ENCODE results near the gene TXNDC5. TPM values are rescaled to one million over a fixed set of nuclear protein-coding genes. Genes with fewer than 3 reads are reported as not detected.

Gene TXNDC5
- total RNA-seq, 1 donor from 2014 or later: 192 TPM

DNA sequence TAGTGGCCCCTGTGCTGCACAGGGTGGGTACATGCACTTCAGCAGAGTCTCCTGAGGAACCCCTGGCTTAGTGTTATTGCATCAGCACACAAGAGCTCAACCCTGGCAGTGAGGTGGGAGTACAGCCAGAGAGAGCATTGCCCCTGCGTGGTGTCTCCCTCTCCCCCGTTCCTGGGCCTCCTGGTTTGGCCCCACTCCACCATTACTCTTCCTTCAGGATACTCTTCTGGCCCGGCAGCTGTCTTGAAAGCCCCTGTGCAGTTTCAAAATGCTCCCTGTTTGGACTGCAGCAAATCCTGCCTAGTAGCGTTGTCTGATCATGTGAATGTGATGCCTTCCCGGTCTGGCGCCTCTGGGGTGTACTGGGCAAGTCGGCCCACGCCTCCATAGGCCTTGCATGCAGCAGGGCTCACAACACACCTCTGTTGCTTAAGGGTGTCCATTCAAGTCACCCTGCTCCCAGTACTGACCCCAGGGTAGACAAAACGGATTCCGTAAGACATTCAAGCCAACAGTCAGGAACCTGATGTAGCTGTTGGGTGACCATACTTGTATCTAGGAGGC, 32.1 kb downstream of the TXNDC5 start:
- intact Hi-C loops (cut with DNase I): no loop called here
- no peaks in the 10 kb centered on the region for H3K4me1 ChIP-seq
- no peak for DNase-seq (ENCODE audit: low spot score in 2 of 2)
- H3K9me3 ChIP-seq: no peaks in the 10 kb centered on the region
- no peak overlapping the region for H3K4me3 ChIP-seq
- peaks cover 25 to 32% of the 10 kb centered on the region in 2 donors for H3K36me3 ChIP-seq
- TF ChIP-seq CTCF (IDR thresholded peaks at IDR 0.05): no peak
- no peak overlapping the region for H3K27ac ChIP-seq
- no peaks in the 10 kb centered on the region for H3K27me3 ChIP-seq

GRCh38 chr6:7868926-7869325, 41.7 kb downstream of the TXNDC5 start:
- Histone ChIP-seq H3K4me3 (no peak overlapping the region), H3K27me3 (no peaks in the 10 kb centered on the region), H3K36me3 (no peaks in the 10 kb centered on the region), H3K4me1 (no peaks in the 10 kb centered on the region), H3K9me3 (no peaks in the 10 kb centered on the region), H3K27ac (no peak overlapping the region)
- no peak for DNase-seq (ENCODE audit: low spot score in 2 of 2)
- intact Hi-C loops (cut with DNase I): no loop called here
- TF ChIP-seq CTCF (IDR thresholded peaks at IDR 0.05): no peak

GRCh38 chr6:7866526-7866925, 44.1 kb downstream of the TXNDC5 start:
- no peaks in the 10 kb centered on the region for H3K4me1 ChIP-seq
- H3K27ac ChIP-seq: no peak overlapping the region
- TF ChIP-seq CTCF (IDR thresholded peaks at IDR 0.05): no peak
- H3K27me3 ChIP-seq: no peaks in the 10 kb centered on the region
- no peaks in the 10 kb centered on the region for H3K36me3 ChIP-seq
- no peaks in the 10 kb centered on the region for H3K9me3 ChIP-seq
- no peak overlapping the region for H3K4me3 ChIP-seq
- intact Hi-C loops (cut with DNase I): no loop called here
- no peak for DNase-seq (ENCODE audit: low spot score in 2 of 2)

GRCh38 chr6:7865781-7866180, 44.8 kb downstream of the TXNDC5 start:
- Histone ChIP-seq H3K27me3 (no peaks in the 10 kb centered on the region), H3K27ac (no peak overlapping the region), H3K9me3 (no peaks in the 10 kb centered on the region), H3K4me3 (no peak overlapping the region), H3K36me3 (no peaks in the 10 kb centered on the region), H3K4me1 (no peaks in the 10 kb centered on the region)
- no peak for TF ChIP-seq CTCF (IDR thresholded peaks at IDR 0.05)
- intact Hi-C loops (cut with DNase I): no loop called here
- no peak for DNase-seq (ENCODE audit: low spot score in 2 of 2)

DNA sequence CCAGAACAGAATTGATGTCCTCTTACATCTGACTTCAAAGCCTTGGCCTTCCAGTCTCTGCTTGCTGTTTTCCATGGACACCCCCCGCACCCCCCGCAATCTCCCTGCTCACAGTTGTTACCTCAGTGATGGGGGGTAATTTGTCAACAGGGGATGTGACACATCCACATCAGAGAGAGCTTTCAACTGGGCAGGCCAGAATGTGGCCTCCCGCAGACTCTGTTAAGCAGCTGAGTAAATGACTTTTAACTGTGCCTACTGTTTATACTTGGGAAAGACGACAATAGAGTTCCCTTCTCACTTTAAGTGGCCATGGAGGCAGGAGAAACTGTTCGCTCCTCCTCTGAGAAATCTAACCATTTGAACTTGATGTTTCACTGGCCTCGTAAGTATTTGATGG, 51.0 kb downstream of the TXNDC5 start:
- H3K27ac ChIP-seq: no peak overlapping the region
- DNase-seq (ENCODE audit: low spot score in 2 of 2): no peak
- no peak overlapping the region for H3K4me3 ChIP-seq
- no peaks in the 10 kb centered on the region for H3K36me3 ChIP-seq
- no peak for TF ChIP-seq CTCF (IDR thresholded peaks at IDR 0.05)
- intact Hi-C loops (cut with DNase I): no loop called here
- H3K9me3 ChIP-seq: no peaks in the 10 kb centered on the region
- H3K27me3 ChIP-seq: no peaks in the 10 kb centered on the region
- H3K4me1 ChIP-seq: no peaks in the 10 kb centered on the region

GRCh38 chr6:7851780-7852179, 58.8 kb downstream of the TXNDC5 start:
- no peak for TF ChIP-seq CTCF (IDR thresholded peaks at IDR 0.05)
- Histone ChIP-seq H3K4me3 (no peak overlapping the region), H3K36me3 (no peaks in the 10 kb centered on the region), H3K4me1 (no peaks in the 10 kb centered on the region), H3K27ac (no peak overlapping the region), H3K27me3 (no peaks in the 10 kb centered on the region), H3K9me3 (peaks cover 0 to 10% of the 10 kb centered on the region in 2 donors)
- intact Hi-C loops (cut with DNase I): no loop called here
- DNase-seq (ENCODE audit: low spot score in 2 of 2): no peak
